HG02678 (cell line): ENCODE measurements around the gene ARMC9.
"Not testable (repeated sequence)": the region's sequence is repeated elsewhere in the genome, so short reads cannot be mapped to it uniquely, and the experiment has no call there.

ENCODE experiments used
- ATAC-seq: cut with Tn5 transposase; IDR thresholded peaks from one replicate; pipeline ENCODE4 v1.9.1; 2021; ENCODE audit warnings: mild to moderate bottlenecking, moderate library complexity; ENCODE audit not compliant: unreplicated experiment

ARMC9 gene

DNA sequence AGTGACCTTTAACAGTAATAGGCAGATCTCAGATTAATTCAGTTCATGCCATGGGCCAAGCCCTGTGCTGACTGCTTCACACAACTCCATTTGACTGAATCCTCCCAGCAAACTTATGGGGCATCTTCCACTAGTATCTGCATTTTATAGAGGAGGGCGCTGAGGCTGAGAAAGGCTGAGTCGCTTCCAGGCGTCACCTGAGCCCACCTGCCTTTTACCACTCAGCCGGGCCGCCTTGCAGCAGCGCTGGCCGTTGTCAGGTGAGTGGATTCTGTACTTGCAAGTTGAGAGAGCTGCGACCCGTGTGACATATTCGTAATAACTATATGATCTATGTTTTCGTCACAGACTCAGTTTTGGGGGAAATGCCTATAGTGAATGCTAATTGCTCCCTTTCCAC is 137.8 kb downstream of the ARMC9 start:
- no peak for ATAC-seq

DNA sequence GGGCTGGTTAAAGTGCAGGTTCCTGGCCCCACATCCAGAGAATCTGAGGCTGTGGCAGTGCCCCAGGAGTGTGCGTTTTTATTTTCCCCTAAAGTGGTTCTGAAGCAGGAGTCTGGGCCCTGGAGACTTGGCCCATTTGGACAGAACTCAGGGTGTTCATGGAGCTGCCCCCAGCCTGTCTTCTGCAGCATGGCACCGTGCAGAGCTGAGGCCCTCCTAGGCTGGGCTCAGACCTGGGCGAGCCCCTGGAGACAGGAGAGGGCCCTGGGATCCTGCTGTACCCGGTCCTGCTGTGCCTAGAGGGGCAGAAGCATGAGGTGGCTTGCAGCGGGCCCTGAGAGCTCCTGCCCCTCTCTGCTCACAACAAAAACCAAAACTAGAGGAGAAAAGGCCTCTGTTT is 138.3 kb downstream of the ARMC9 start:
- ATAC-seq, result no peak

GRCh38 chr2:231337807-231338759 is 139.7 kb downstream of the ARMC9 start:
- no peak for ATAC-seq

DNA sequence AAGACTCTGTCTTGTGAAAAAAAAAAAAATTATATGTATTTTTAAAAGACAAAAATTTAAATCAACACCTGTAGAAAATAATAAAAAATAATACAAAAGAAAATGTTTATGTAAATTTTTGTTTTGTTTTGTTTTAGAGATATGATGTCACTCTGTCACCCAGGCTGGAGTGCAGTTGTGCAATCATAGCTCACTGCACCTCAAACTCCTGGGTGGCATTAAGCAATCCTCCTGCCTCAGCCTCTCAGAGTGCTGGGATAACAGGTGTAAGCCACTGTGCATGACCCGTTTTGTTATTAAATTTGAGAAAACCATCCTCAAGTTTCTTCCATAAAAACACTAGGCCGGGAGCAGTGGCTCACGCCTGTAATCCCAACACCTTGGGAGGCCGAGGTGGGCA is 140.9 kb downstream of the ARMC9 start:
- no peak for ATAC-seq

DNA sequence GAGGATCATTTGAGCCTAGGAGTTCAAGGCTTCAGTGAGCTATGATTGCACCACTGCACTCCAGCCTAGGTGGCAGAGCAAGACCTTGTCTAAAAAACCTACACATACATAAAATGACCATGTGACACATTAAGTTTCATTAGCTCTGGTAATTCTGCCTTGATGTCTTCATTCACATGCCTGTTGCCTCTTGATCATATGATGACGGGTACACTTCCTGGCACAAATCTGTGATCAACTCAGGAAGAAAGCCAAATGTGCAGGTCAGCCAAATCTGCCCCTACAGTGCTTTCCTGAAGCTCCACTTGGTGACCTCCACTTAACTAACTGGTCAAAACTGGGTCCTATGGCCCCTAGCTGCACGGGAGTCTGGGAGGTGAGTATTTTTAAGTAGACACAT is 142.7 kb downstream of the ARMC9 start:
- no peak for ATAC-seq

GRCh38 chr2:231342061-231342711 is 143.8 kb downstream of the ARMC9 start:
- ATAC-seq, result no peak

DNA sequence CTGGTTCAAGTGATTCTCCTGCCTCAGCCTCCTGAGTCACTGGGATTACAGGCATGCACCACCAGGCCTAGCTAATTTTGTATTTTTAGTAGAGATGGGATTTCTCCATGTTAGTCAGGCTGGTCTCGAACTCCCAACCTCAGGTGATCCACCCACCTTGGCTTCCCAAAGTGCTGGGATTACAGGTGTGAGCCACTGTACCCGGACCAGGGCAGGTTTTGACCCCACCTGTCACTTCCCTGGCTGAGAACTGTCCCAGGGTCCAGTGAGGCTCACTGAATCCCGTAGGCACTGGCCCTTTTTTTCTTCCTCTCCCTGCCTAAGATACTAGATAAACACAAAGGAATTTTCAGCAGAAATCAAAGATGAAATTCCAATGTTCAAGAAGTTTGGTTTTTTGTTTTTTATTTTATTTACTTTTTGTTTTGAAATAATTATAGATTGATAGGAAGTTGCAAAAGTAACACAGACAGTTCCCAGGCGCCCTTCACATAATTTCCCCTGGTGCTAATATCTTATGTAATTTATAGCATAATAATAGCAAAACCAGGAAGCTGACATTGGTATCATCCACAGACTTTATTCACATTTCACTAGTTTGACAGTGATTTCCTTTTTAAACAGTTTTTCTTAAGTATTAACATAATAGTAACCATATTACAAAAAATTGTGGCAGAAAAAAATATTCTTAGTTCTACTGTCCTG is 144.7 kb downstream of the ARMC9 start:
- no peak for ATAC-seq

DNA sequence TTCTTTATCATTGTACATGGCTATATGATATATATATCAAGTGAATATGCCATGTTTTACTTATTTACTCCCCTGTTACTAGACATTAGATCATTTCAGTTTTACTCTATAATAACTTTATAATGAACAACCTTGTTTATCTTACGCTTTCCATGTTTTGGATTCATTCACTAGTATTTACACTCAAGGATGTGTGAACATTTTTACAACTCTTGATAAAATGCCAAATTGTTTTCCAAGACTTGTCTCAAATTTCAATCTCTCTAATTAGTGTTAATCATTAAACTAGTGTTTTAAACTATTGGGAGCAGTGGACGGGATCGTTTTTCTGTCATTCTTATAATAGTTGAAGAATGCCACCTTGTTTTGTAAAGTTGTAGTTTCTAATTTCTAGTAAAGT is 145.6 kb downstream of the ARMC9 start:
- no peak for ATAC-seq

GRCh38 chr2:231344851-231345250 is 146.4 kb downstream of the ARMC9 start:
- no peak for ATAC-seq

GRCh38 chr2:231347081-231347480 is 148.7 kb downstream of the ARMC9 start:
- no peak for ATAC-seq

GRCh38 chr2:231347638-231348037 is 149.2 kb downstream of the ARMC9 start:
- no peak for ATAC-seq

DNA sequence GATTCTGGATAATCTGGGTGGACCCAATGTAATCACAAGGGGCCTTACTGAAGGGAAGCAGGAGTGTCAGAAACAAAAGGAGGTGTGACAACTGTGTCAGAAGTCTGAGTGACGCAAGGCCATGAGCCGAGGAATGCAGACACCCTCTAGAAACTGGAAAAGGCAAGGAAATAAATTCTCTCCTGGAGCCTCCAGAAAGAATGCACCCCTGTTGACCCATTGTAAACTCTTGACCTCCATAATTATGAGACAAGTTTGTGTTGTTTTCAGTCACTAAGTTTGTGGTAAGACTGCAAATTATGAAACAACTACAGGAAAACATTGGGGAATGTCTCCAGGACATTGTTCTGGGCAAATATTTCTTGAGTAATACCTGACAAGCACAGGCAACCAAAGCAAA is 149.7 kb downstream of the ARMC9 start:
- ATAC-seq, result no peak

DNA sequence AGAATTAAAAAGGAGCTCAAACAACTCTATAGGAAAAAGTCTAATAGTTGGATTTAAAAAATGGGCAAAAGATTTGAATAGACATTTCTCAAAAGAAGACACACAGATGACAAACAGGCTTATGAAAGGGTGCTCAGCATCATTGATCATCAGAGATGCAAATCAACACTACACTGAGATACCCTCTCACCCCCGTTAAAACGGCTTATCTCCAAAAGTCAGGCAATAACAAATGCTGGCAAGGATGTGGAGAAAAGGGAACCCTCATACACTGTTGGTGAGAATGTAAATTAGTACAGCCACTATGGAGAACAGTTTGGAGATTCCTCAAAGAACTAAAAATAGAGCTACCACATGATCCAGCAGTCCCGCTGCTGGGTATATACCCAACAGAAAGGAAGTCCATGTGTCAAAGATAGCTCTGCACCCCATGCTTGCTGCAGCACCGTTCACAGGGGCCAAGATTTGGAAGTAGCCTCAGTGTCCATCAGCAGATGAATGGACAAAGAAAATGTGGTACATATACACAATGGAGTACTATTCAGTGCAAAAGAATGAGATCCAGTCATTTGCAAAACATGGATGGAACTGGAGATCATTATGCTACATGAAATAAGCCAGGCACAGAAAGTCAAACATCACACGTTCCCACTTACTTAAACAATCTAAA is 150.4 kb downstream of the ARMC9 start:
- ATAC-seq, result no peak

DNA sequence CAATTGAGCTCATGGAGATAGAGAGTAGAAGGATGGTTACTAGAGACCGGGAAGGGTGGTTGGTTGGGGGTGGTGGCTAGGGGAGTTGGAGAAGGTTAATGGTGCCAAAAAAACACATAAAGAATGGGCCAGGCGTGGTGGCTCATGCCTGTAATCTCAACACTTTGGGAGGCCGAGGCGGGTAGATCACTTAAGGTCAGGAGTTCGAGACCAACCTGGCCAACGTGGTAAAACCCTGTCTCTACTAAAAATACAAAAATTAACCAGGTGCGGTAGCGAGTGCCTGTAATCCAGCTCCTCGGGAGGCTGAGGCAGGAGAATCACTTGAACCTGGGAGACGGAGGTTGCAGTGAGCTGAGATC is 150.9 kb downstream of the ARMC9 start:
- ATAC-seq, result not testable (repeated sequence)

GRCh38 chr2:231351648-231352047 is 153.2 kb downstream of the ARMC9 start:
- no peak for ATAC-seq

- ATAC-seq, result no peak
These were observed 155.0 kb downstream of the ARMC9 start for GRCh38 chr2:231353469-231353868.

DNA sequence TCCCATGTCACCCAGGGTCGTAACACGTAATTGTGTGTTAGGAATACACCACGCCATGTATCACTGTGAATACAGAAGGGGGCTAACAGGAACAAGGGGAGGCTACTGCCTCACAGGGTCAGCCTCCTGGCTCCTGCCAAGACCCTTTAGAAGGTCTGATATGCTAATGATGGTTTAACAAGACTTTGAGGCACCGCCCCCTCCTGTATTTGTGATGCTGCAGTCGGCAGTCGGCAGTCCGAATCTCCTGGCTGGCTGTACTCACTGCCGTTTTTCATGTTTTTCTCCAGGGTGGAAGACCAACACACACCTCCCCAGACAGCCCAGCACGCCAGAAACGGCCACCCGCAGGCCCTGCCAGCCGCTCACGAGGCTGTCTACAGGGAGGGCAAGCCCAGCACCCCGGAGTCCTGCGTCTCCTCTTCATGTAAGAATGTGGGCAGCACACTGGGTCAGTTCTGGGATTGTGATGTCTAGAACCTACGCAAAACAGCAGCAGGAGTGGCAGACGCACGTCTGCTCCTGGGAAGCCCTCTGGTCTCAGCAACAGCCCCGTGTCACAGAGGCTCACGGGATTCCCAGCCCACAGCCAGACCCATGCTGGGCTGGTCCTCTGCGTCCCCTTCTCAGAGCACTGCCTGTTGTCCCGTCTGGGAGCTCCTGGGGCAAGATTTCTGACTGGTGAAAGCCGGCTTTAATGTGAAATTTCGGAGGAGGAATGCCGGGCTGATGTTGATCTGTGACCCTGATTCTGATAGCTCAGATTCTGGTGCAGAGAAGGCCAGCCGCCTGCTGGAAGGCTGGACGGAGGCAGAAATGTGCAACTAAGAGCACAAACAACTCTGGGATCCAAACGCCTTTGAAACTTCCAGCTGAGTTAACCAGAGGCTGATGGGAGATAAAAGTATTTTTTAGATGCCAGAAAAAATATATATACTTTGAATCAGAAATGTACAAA is 157.4 kb downstream of the ARMC9 start:
- no peak for ATAC-seq

DNA sequence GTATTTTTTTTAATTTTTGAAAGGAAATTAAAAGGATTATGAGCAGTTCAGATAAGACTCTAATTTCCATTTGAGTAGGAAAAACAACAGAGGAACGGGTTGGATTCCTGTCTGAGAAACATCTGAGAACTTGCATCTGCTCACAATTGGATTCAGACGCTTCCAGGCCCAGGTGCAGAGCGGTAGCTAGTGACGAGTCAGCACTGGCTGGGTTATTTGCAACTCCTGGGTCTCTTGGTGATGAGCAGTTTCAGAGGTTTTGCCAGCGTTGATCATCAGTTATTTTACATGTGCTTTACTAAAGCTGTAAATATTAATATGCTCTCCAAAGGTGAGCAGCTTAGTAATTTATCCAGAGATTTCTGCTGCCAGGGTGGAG is 158.0 kb downstream of the ARMC9 start:
- no peak for ATAC-seq

DNA sequence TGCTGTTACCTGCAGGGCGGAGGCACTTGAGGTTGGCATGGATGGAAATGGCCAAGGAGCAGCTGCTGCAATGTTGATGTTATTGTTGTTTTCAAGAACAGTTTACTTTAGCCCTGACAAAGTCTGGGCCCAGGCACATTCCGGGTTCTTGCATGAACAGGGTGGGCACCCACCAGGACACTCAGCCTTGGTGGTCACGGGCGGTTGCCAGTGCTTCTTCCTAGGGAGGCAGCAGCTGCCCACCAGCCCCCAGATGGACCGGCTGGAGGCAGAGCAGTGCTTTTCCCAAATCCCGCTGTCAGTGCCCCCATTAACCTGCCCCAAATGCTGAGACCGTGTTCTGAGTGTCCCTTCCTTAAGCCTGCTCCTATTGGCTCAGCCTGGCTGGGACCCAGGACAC is 158.6 kb downstream of the ARMC9 start:
- ATAC-seq, result no peak

GRCh38 chr2:231357931-231358330 is 159.5 kb downstream of the ARMC9 start:
- no peak for ATAC-seq
